ENCODE measurements around the gene SLC25A26.
"Not testable (repeated sequence)": the region's sequence is repeated elsewhere in the genome, so short reads cannot be mapped to it uniquely, and the experiment has no call there.

Gene SLC25A26

DNA sequence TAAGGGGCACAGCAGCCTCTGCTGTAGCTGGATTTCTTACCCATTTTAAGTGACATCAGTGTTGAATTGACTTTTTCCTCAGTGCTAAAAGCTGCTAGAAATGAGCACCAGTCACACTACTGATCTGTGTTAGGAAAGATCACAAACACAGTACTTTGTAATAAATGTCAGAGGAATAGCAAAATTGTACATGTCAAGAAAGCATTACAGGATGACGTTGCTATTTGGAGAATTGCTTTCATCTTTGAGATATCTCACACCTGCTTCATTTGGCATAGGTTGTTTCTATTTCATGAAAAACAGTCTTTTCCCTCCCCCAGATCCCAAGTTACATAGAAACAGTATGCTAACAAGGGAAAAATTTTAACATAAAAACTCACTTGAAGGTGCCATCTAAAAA is 77.8 kb downstream of the SLC25A26 start:
- no peaks in the 10 kb centered on the region for H3K27me3 ChIP-seq (ENCODE audit: insufficient read depth, low read length)
- no peak overlapping the region for H3K4me2 ChIP-seq (ENCODE audit: low read length)
- H2AK5ac ChIP-seq (ENCODE audit: low read length), result no peak overlapping the region
- H2BK12ac ChIP-seq (ENCODE audit: low read length), result no peak overlapping the region
- H3K4me1 ChIP-seq (ENCODE audit: control insufficient read depth in 1 of 2, insufficient read depth in 2 of 2, low read length in 2 of 2), result no peaks in the 10 kb centered on the region
- no peak overlapping the region for H2BK120ac ChIP-seq (ENCODE audit: insufficient read depth, low read length, poor library complexity)
- H3K79me2 ChIP-seq (ENCODE audit: control insufficient read depth, insufficient read depth, low read length, poor library complexity), result no peaks in the 10 kb centered on the region
- H3K18ac ChIP-seq (ENCODE audit: low read length), result no peak overlapping the region
- no peak overlapping the region for H3K27ac ChIP-seq (ENCODE audit: low read depth, low read length)
- H2AFZ ChIP-seq (ENCODE audit: insufficient read depth, low read length, poor library complexity), result no peak overlapping the region
- no peaks in the 10 kb centered on the region for H3K36me3 ChIP-seq (ENCODE audit: control insufficient read depth in 1 of 2, insufficient read depth in 2 of 2, low read length in 2 of 2)
- H3K23ac ChIP-seq (ENCODE audit: low read length), result no peak overlapping the region
- no peaks in the 10 kb centered on the region for H3K9me3 ChIP-seq (ENCODE audit: insufficient read depth, low read depth, low read length)
- H2BK5ac ChIP-seq (ENCODE audit: low read depth, low read length, poor library complexity), result no peak overlapping the region
- H4K91ac ChIP-seq (ENCODE audit: low read depth, low read length), result no peak overlapping the region
- no CpG with 5 or more reads among the region's 1 CpG for WGBS (ENCODE audit: extremely low coverage, insufficient coverage, insufficient read length)
- H4K8ac ChIP-seq (ENCODE audit: low read depth, low read length), result no peak overlapping the region
- no peak overlapping the region for H3K14ac ChIP-seq (ENCODE audit: low read length)
- DNase-seq, result peak in 1 of 2 donors; percentile 53
- H4K12ac ChIP-seq (ENCODE audit: low read depth, low read length), result no peak overlapping the region
- H3K9ac ChIP-seq (ENCODE audit: low read length), result no peak overlapping the region
- no peak overlapping the region for H3K4ac ChIP-seq (ENCODE audit: low read depth, low read length)
- H3K79me1 ChIP-seq (ENCODE audit: low read length), result no peaks in the 10 kb centered on the region
- H3K4me3 ChIP-seq (ENCODE audit: low read depth, low read length), result no peak overlapping the region

- not testable (repeated sequence) for H3K23ac ChIP-seq (ENCODE audit: low read length); H3K36me3 ChIP-seq (ENCODE audit: control insufficient read depth in 1 of 2, insufficient read depth in 2 of 2, low read length in 2 of 2); H3K27ac ChIP-seq (ENCODE audit: low read depth, low read length); H3K79me2 ChIP-seq (ENCODE audit: control insufficient read depth, insufficient read depth, low read length, poor library complexity); H3K9ac ChIP-seq (ENCODE audit: low read length); H3K4ac ChIP-seq (ENCODE audit: low read depth, low read length); H3K4me2 ChIP-seq (ENCODE audit: low read length); H2BK5ac ChIP-seq (ENCODE audit: low read depth, low read length, poor library complexity); H2AK5ac ChIP-seq (ENCODE audit: low read length); H3K4me1 ChIP-seq (ENCODE audit: control insufficient read depth in 1 of 2, insufficient read depth in 2 of 2, low read length in 2 of 2); H3K4me3 ChIP-seq (ENCODE audit: low read depth, low read length); H2BK120ac ChIP-seq (ENCODE audit: insufficient read depth, low read length, poor library complexity); H2BK12ac ChIP-seq (ENCODE audit: low read length); H4K91ac ChIP-seq (ENCODE audit: low read depth, low read length); H4K8ac ChIP-seq (ENCODE audit: low read depth, low read length); H4K12ac ChIP-seq (ENCODE audit: low read depth, low read length); H3K9me3 ChIP-seq (ENCODE audit: insufficient read depth, low read depth, low read length); H3K14ac ChIP-seq (ENCODE audit: low read length); DNase-seq; H2AFZ ChIP-seq (ENCODE audit: insufficient read depth, low read length, poor library complexity); H3K27me3 ChIP-seq (ENCODE audit: insufficient read depth, low read length); H3K18ac ChIP-seq (ENCODE audit: low read length); H3K79me1 ChIP-seq (ENCODE audit: low read length)
- WGBS (ENCODE audit: extremely low coverage, insufficient coverage, insufficient read length), result no CpG with 5 or more reads among the region's 7 CpGs
These were observed 78.3 kb downstream of the SLC25A26 start for GRCh38 chr3:66299085-66299484.

DNA sequence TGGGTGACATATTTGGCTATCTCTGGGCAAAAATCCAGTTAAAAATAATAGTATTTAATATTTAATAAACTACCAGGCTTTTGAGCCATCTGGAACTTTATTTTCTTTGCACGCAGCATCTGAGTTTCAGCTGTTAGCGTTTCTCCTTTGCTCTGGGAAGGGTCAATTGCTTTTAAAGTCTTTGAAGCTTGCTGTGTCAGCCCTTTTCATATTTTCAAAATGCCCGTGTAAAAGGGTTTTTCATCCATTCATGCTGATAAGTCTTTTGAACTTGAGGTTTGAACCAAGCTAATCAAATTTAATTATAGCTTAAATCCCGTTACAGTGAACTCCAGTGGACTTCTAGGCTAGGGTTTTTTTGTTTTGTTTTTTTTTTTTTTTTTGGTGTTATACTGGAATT is 79.1 kb downstream of the SLC25A26 start:
- H3K27ac ChIP-seq (ENCODE audit: low read depth, low read length), result no peak overlapping the region
- H3K36me3 ChIP-seq (ENCODE audit: control insufficient read depth in 1 of 2, insufficient read depth in 2 of 2, low read length in 2 of 2), result no peaks in the 10 kb centered on the region
- no peak overlapping the region for H3K18ac ChIP-seq (ENCODE audit: low read length)
- no CpG with 5 or more reads among the region's 4 CpGs for WGBS (ENCODE audit: extremely low coverage, insufficient coverage, insufficient read length)
- no peaks in the 10 kb centered on the region for H3K79me1 ChIP-seq (ENCODE audit: low read length)
- H3K4ac ChIP-seq (ENCODE audit: low read depth, low read length), result no peak overlapping the region
- H3K14ac ChIP-seq (ENCODE audit: low read length), result no peak overlapping the region
- no peak overlapping the region for H2BK5ac ChIP-seq (ENCODE audit: low read depth, low read length, poor library complexity)
- H4K12ac ChIP-seq (ENCODE audit: low read depth, low read length), result no peak overlapping the region
- H2BK12ac ChIP-seq (ENCODE audit: low read length), result no peak overlapping the region
- H2BK120ac ChIP-seq (ENCODE audit: insufficient read depth, low read length, poor library complexity), result no peak overlapping the region
- no peak for DNase-seq
- H3K4me2 ChIP-seq (ENCODE audit: low read length), result no peak overlapping the region
- no peaks in the 10 kb centered on the region for H3K79me2 ChIP-seq (ENCODE audit: control insufficient read depth, insufficient read depth, low read length, poor library complexity)
- H4K91ac ChIP-seq (ENCODE audit: low read depth, low read length), result no peak overlapping the region
- H3K9me3 ChIP-seq (ENCODE audit: insufficient read depth, low read depth, low read length), result no peaks in the 10 kb centered on the region
- H2AK5ac ChIP-seq (ENCODE audit: low read length), result no peak overlapping the region
- H3K27me3 ChIP-seq (ENCODE audit: insufficient read depth, low read length), result no peaks in the 10 kb centered on the region
- H3K4me1 ChIP-seq (ENCODE audit: control insufficient read depth in 1 of 2, insufficient read depth in 2 of 2, low read length in 2 of 2), result no peaks in the 10 kb centered on the region
- H3K4me3 ChIP-seq (ENCODE audit: low read depth, low read length), result no peak overlapping the region
- no peak overlapping the region for H3K9ac ChIP-seq (ENCODE audit: low read length)
- H3K23ac ChIP-seq (ENCODE audit: low read length), result no peak overlapping the region
- H4K8ac ChIP-seq (ENCODE audit: low read depth, low read length), result no peak overlapping the region
- no peak overlapping the region for H2AFZ ChIP-seq (ENCODE audit: insufficient read depth, low read length, poor library complexity)

DNA sequence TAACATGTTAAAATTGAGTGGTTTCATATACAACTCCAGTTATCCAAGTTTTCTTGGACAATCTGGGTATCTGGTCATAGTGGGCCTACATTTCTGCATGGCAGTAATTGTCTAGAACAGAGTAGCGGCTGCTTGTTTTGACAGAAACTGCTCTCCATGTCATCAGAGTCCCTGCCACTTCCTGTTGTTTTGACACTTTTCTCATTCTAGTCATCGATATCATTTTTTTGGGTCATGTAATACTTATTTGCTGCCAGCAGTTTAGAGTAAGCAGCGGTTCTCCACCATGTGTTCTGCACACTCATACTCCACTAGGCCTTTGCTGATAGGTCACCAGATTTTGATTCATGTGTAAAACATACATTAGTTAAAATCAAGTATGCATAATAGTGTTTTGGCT is 81.5 kb downstream of the SLC25A26 start:
- Histone ChIP-seq H4K8ac (ENCODE audit: low read depth, low read length) (no peak overlapping the region), H3K4me3 (ENCODE audit: low read depth, low read length) (no peak overlapping the region), H2AK5ac (ENCODE audit: low read length) (no peak overlapping the region), H3K4ac (ENCODE audit: low read depth, low read length) (no peak overlapping the region), H2BK5ac (ENCODE audit: low read depth, low read length, poor library complexity) (no peak overlapping the region), H3K14ac (ENCODE audit: low read length) (no peak overlapping the region), H3K4me1 (ENCODE audit: control insufficient read depth in 1 of 2, insufficient read depth in 2 of 2, low read length in 2 of 2) (no peaks in the 10 kb centered on the region), H3K4me2 (ENCODE audit: low read length) (no peak overlapping the region), H3K9me3 (ENCODE audit: insufficient read depth, low read depth, low read length) (no peaks in the 10 kb centered on the region), H2AFZ (ENCODE audit: insufficient read depth, low read length, poor library complexity) (no peak overlapping the region), H3K36me3 (ENCODE audit: control insufficient read depth in 1 of 2, insufficient read depth in 2 of 2, low read length in 2 of 2) (no peaks in the 10 kb centered on the region), H3K9ac (ENCODE audit: low read length) (no peak overlapping the region), H3K27me3 (ENCODE audit: insufficient read depth, low read length) (no peaks in the 10 kb centered on the region), H3K27ac (ENCODE audit: low read depth, low read length) (no peak overlapping the region), H4K12ac (ENCODE audit: low read depth, low read length) (no peak overlapping the region), H2BK12ac (ENCODE audit: low read length) (no peak overlapping the region), H3K79me1 (ENCODE audit: low read length) (no peaks in the 10 kb centered on the region), H3K18ac (ENCODE audit: low read length) (no peak overlapping the region), H3K79me2 (ENCODE audit: control insufficient read depth, insufficient read depth, low read length, poor library complexity) (no peaks in the 10 kb centered on the region), H3K23ac (ENCODE audit: low read length) (no peak overlapping the region), H4K91ac (ENCODE audit: low read depth, low read length) (no peak overlapping the region), H2BK120ac (ENCODE audit: insufficient read depth, low read length, poor library complexity) (no peak overlapping the region)
- DNase-seq, result no peak
- no CpG with 5 or more reads among the region's 3 CpGs for WGBS (ENCODE audit: extremely low coverage, insufficient coverage, insufficient read length)

Measured in trophoblast cell (in vitro differentiated cells and primary cell).